OCI-LY7 (cell line): ENCODE results near the gene MYO7A.

ENCODE experiments used
- CTCF ChIP-seq: fragments of 200-600 bp; sonication (generic); conservative IDR thresholded peaks from 2 replicates; pipeline ENCODE4 v1.5.1; 2014; ENCODE audit warnings: mild to moderate bottlenecking, antibody characterized with exemption, low read length, moderate library complexity, mixed read lengths
- EZH2phosphoT487 ChIP-seq: fragments of 200-600 bp; sonication (generic); IDR thresholded peaks from 2 replicates; pipeline ENCODE4 v1.6.1; 2018; ENCODE audit warnings: low read depth, borderline replicate concordance, mild to moderate bottlenecking, mixed run types, antibody characterized with exemption, low read length, moderate library complexity, mixed read lengths

DNA sequence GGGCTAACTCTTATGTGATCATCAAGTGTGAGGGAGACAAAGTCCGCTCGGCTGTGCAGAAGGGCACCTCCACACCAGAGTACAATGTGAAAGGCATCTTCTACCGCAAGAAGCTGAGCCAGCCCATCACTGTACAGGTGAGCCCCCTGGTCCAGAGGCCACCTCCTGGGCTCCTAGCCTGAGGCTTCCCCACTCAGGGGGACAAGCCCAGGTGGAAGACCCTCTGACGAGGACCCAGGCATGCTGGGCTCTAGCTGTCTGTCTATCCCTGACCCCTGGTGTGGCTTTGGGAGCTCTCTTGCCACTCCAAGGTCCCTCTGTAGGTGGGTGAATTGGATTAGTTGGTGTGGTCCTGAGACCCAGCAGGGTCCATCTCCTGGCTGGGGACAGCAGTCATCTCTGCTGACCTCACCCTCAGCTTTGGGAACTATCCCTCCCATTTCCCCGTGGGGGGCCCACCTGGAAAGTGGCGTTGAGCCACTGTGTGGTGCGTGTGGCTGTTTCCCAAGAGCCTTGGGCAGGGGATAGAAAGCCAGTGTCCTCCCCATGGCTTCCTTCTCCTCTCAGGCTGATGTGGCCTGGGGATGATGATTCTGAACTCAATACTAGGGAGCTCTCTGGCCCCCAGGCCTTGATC is 5.4 kb upstream of the MYO7A start:
- TF ChIP-seq CTCF (no peak), EZH2phosphoT487 (no peak)
